MCF 10A (cell line): ENCODE measurements around the gene SSBP3. TPM values are rescaled to one million over a fixed set of nuclear protein-coding genes. Genes with fewer than 3 reads are reported as not detected.
"Not testable (repeated sequence)": the region's sequence is repeated elsewhere in the genome, so short reads cannot be mapped to it uniquely, and the experiment has no call there.

Source experiments
- BruUV-seq: library from RNA; stranded (reverse); fragments of 400-500 nt; replicated peaks from 2 replicates; lab custom pipeline; 2021; lab: Mats Ljungman, UMichigan
- CTCF ChIA-PET: fragments of 300-600 bp; sonication (Branson Sonifier 250); formaldehyde crosslinking; extraction: SDS; loops from one replicate; lab custom pipeline; 2021; ENCODE audit warnings: antibody characterized with exemption, inconsistent platforms; lab: Yijun Ruan, JAX
- POLR2A ChIA-PET: fragments of 300-600, 350-650 bp; sonication (Branson Sonifier 250); formaldehyde crosslinking; extraction: SDS; loops from one replicate; lab custom pipeline; 2020; ENCODE audit warnings: antibody characterized with exemption, inconsistent platforms; lab: Yijun Ruan, JAX
- DNase-seq: peaks from one replicate; pipeline ENCODE4 v3.0.0-alpha.2; 2018; ENCODE audit not compliant: unreplicated experiment
- H3K27ac Mint-ChIP-seq: one replicate; pipeline ENCODE4 v1.8.0; 2022; ENCODE audit warnings: mild to moderate bottlenecking, low read depth, mixed read lengths; ENCODE audit not compliant: unreplicated experiment
- H3K27me3 Mint-ChIP-seq: one replicate; pipeline ENCODE4 v1.8.0; 2022; ENCODE audit warnings: mixed read lengths; ENCODE audit not compliant: insufficient read depth, unreplicated experiment
- H3K36me3 Mint-ChIP-seq: one replicate; pipeline ENCODE4 v1.8.0; 2022; ENCODE audit warnings: mild to moderate bottlenecking, moderate library complexity, mixed read lengths; ENCODE audit not compliant: insufficient read depth, unreplicated experiment
- H3K4me1 Mint-ChIP-seq: one replicate; pipeline ENCODE4 v1.8.0; 2022; ENCODE audit warnings: mixed read lengths; ENCODE audit not compliant: insufficient read depth, unreplicated experiment
- H3K4me3 Mint-ChIP-seq: one replicate; pipeline ENCODE4 v1.8.0; 2022; ENCODE audit warnings: mild to moderate bottlenecking, moderate library complexity, mixed read lengths; ENCODE audit not compliant: unreplicated experiment
- H3K9me3 Mint-ChIP-seq: one replicate; pipeline ENCODE4 v1.8.0; 2022; ENCODE audit warnings: mixed read lengths; ENCODE audit not compliant: unreplicated experiment
- intact Hi-C: fragments of 100-400 bp; cut with micrococcal nuclease; formaldehyde crosslinking; loops from 2 replicates; pipeline ENCODE4 v1.14.1; 2022
- total RNA-seq: library from RNA; stranded (reverse); gene quantifications from 2 replicates; pipeline ENCODE4 v1.2.3, GENCODE V29; 2022
- TF ChIP-seq, protein P1 (sequence below): fragments of 200-600 bp; IDR thresholded peaks from one replicate; pipeline ENCODE4 v1.8.0; 2022; ENCODE audit warnings: antibody characterized with exemption, mild to moderate bottlenecking; ENCODE audit not compliant: unreplicated experiment

SSBP3 gene
- total RNA-seq, 1 experiment from 2014 or later = 8.6 TPM

DNA sequence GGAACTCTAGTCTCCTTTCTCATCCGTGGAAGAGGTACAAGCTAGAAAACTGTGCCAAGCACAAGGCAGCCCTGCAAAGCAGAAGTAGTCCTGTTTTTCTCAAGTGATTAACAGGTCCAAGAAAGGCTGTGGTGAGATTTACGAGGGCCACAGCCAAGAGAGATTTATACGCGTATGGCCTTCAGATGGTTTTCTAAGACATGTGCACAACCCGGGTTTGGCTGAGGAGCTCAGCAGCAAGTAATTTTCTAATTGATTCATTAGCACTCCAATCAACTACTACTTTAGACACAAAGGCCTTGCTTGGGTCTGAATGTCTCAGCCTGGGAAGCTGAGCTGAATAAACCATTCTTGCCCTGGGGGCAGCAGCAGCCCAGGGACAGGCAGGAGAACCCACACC is 55.8 kb downstream of the SSBP3 start:
- no TSS peak for BruUV-seq
- DNase-seq = no peak
- no peaks in the 10 kb centered on the region for H3K4me1 Mint-ChIP-seq
- POLR2A ChIA-PET = interaction anchor here (0.7 kb wide), 1 partner anchor 20 kb away, joined by 3 read pairs; no protein-coding TSS in a partner anchor
- no peak overlapping the region for H3K4me3 Mint-ChIP-seq
- H3K27me3 Mint-ChIP-seq = no peaks in the 10 kb centered on the region
- intact Hi-C loops = no loop called here
- H3K27ac Mint-ChIP-seq = no peak overlapping the region
- H3K9me3 Mint-ChIP-seq = no peaks in the 10 kb centered on the region
- TF ChIP-seq, protein P1, sequence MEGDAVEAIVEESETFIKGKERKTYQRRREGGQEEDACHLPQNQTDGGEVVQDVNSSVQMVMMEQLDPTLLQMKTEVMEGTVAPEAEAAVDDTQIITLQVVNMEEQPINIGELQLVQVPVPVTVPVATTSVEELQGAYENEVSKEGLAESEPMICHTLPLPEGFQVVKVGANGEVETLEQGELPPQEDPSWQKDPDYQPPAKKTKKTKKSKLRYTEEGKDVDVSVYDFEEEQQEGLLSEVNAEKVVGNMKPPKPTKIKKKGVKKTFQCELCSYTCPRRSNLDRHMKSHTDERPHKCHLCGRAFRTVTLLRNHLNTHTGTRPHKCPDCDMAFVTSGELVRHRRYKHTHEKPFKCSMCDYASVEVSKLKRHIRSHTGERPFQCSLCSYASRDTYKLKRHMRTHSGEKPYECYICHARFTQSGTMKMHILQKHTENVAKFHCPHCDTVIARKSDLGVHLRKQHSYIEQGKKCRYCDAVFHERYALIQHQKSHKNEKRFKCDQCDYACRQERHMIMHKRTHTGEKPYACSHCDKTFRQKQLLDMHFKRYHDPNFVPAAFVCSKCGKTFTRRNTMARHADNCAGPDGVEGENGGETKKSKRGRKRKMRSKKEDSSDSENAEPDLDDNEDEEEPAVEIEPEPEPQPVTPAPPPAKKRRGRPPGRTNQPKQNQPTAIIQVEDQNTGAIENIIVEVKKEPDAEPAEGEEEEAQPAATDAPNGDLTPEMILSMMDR = no peak
- H3K36me3 Mint-ChIP-seq = peaks cover 5% of the 10 kb centered on the region
- CTCF ChIA-PET = interaction anchor here (0.7 kb wide), 1 partner anchor 776 kb away, joined by 7 read pairs; no protein-coding TSS in a partner anchor

DNA sequence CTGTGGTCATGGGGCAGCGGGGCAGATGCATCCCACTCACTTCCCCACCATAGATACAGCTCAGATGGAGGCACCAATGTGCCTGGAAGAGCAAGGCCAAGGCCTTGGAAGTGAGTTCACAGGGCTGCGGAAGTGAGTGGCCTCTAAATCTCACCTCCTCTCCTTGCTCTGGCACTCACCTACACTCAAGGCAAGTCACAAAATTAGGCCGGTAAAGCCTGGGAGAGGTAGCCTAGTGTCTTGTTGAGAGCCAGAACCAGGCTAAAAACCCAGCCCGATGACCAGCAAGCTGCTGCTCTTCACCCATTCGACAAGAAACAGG is 57.5 kb downstream of the SSBP3 start:
- intact Hi-C loops = no loop called here
- CTCF ChIA-PET = interaction anchor here (0.6 to 0.7 kb wide), 2 partner anchors 210 to 357 kb away, joined by 3 read pairs; no protein-coding TSS in a partner anchor
- no peaks in the 10 kb centered on the region for H3K9me3 Mint-ChIP-seq
- DNase-seq = no peak
- BruUV-seq = no TSS peak
- no peak overlapping the region for H3K27ac Mint-ChIP-seq
- TF ChIP-seq, protein P1 = no peak
- H3K4me3 Mint-ChIP-seq = no peak overlapping the region
- POLR2A ChIA-PET = no interaction called here
- no peaks in the 10 kb centered on the region for H3K27me3 Mint-ChIP-seq
- H3K36me3 Mint-ChIP-seq = peaks cover 5% of the 10 kb centered on the region
- H3K4me1 Mint-ChIP-seq = no peaks in the 10 kb centered on the region

- POLR2A ChIA-PET = no interaction called here
- Mint-ChIP-seq H3K27me3 (no peaks in the 10 kb centered on the region), H3K4me1 (no peaks in the 10 kb centered on the region), H3K27ac (no peak overlapping the region), H3K36me3 (peaks cover 5% of the 10 kb centered on the region), H3K4me3 (no peak overlapping the region), H3K9me3 (no peaks in the 10 kb centered on the region)
- no peak for DNase-seq
- BruUV-seq = no TSS peak
- TF ChIP-seq, protein P1 = no peak
- CTCF ChIA-PET = interaction anchor here (0.6 to 0.7 kb wide), 2 partner anchors 210 to 357 kb away, joined by 3 read pairs; no protein-coding TSS in a partner anchor
- intact Hi-C loops = no loop called here
Observed at GRCh38 chr1:54347955-54348699, 58.1 kb downstream of the SSBP3 start.

- Mint-ChIP-seq H3K36me3 (peaks cover 5% of the 10 kb centered on the region), H3K4me1 (no peaks in the 10 kb centered on the region), H3K4me3 (no peak overlapping the region), H3K27me3 (no peaks in the 10 kb centered on the region), H3K27ac (no peak overlapping the region), H3K9me3 (no peaks in the 10 kb centered on the region)
- TF ChIP-seq, protein P1 = no peak
- intact Hi-C loops = no loop called here
- no TSS peak for BruUV-seq
- CTCF ChIA-PET = no interaction called here
- POLR2A ChIA-PET = no interaction called here
- DNase-seq = no peak
Observed at GRCh38 chr1:54347261-54347954, 58.8 kb downstream of the SSBP3 start.

DNA sequence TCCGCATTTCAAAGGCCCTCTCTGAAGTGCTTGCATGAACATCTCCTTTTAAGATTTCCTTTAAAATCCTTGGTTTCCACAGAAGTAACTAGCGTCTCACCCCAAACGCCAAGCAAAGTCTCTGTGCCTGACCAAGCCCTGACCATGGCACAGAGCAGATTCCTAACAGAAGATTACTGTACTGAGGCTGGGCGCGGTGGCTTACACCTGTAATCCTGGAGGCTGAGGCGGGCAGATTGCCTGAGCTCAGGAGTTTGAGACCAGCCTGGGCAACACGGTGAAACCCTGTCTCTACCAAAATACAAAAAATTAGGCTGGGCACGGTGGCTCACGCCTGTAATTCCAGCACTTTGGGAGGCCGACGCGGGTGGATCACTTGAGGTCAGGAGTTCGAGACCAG is 60.6 kb downstream of the SSBP3 start:
- H3K36me3 Mint-ChIP-seq, DNase-seq, H3K27me3 Mint-ChIP-seq, H3K9me3 Mint-ChIP-seq, intact Hi-C loops, H3K4me3 Mint-ChIP-seq, H3K4me1 Mint-ChIP-seq, H3K27ac Mint-ChIP-seq, POLR2A ChIA-PET, BruUV-seq: not testable (repeated sequence)
- CTCF ChIA-PET = interaction anchor here (0.5 to 0.6 kb wide), 2 partner anchors 20 to 144 kb away, joined by 3 read pairs; no protein-coding TSS in a partner anchor
